ENCODE data around the gene FCGR3A. TPM values are rescaled to one million over a fixed set of nuclear protein-coding genes. Genes with fewer than 3 reads are reported as not detected.
"Not testable (repeated sequence)": the region's sequence is repeated elsewhere in the genome, so short reads cannot be mapped to it uniquely, and the experiment has no call there.

Gene FCGR3A
- polyA plus RNA-seq, 1 donor (not counting 4 experiments of a cell fraction or from before 2014, with no cell fraction given): not detected

GRCh38 chr1:161545005-161545731, 4.5 kb downstream of the FCGR3A start:
- DNase-seq (ENCODE audit: low read depth, low spot score); H3K27me3 ChIP-seq (ENCODE audit: control insufficient read depth, extremely low read depth, insufficient read depth, low read length); H3K79me2 ChIP-seq (ENCODE audit: control insufficient read depth, insufficient read depth, low read length); H3K9me1 ChIP-seq (ENCODE audit: control insufficient read depth, extremely low read depth, insufficient read depth, low read length); H3K4me3 ChIP-seq (ENCODE audit: control insufficient read depth in 2 of 3, extremely low read depth in 1 of 3, insufficient read depth in 2 of 3, low read depth in 1 of 3, low read length in 3 of 3); H3K9me3 ChIP-seq (ENCODE audit: control insufficient read depth, low read depth, low read length); dilution Hi-C loops (cut with MboI; ENCODE audit: extremely low pct_ligation_motif_present, low sequenced_read_pairs); H3K9ac ChIP-seq (ENCODE audit: control insufficient read depth, extremely low read depth, insufficient read depth, low read length); H2AFZ ChIP-seq (ENCODE audit: control insufficient read depth, low read length); H3K36me3 ChIP-seq (ENCODE audit: control insufficient read depth in 2 of 2, extremely low read depth in 1 of 2, insufficient read depth in 2 of 2, low read length in 2 of 2); H4K20me1 ChIP-seq (ENCODE audit: control insufficient read depth, extremely low read depth, insufficient read depth, low read length); H3K4me2 ChIP-seq (ENCODE audit: control insufficient read depth, extremely low read depth, insufficient read depth, low read depth, low read length); FAIRE-seq; H3K4me1 ChIP-seq (ENCODE audit: control insufficient read depth, extremely low read depth, insufficient read depth, low read length); H3K27ac ChIP-seq (ENCODE audit: control insufficient read depth, insufficient read depth, low read length): not testable (repeated sequence)

DNA sequence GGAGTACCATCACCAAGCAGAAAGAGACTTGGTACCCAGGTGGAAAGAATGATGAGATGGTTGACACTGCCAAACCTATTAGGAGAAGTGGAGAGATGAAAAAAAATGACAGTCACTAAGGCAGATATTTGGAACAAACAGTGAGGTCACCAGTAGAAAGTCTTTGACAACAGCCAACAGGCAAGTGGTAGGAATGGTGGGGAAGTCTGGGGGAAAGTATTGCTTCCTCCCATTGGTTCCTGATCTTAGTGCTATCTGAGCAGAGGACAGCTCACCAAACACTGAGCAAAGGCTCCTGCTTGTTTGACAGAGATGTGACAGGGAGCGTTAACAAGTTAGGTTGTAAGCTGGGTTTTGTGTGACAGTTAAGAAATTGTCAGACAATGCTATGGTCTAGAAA, 6.5 kb downstream of the FCGR3A start:
- H4K20me1 ChIP-seq (ENCODE audit: control insufficient read depth, extremely low read depth, insufficient read depth, low read length); DNase-seq (ENCODE audit: low read depth, low spot score); H3K27me3 ChIP-seq (ENCODE audit: control insufficient read depth, extremely low read depth, insufficient read depth, low read length); H3K4me2 ChIP-seq (ENCODE audit: control insufficient read depth, extremely low read depth, insufficient read depth, low read depth, low read length); H2AFZ ChIP-seq (ENCODE audit: control insufficient read depth, low read length); H3K4me1 ChIP-seq (ENCODE audit: control insufficient read depth, extremely low read depth, insufficient read depth, low read length); H3K9ac ChIP-seq (ENCODE audit: control insufficient read depth, extremely low read depth, insufficient read depth, low read length); H3K4me3 ChIP-seq (ENCODE audit: control insufficient read depth in 2 of 3, extremely low read depth in 1 of 3, insufficient read depth in 2 of 3, low read depth in 1 of 3, low read length in 3 of 3); H3K36me3 ChIP-seq (ENCODE audit: control insufficient read depth in 2 of 2, extremely low read depth in 1 of 2, insufficient read depth in 2 of 2, low read length in 2 of 2); FAIRE-seq; H3K27ac ChIP-seq (ENCODE audit: control insufficient read depth, insufficient read depth, low read length); H3K9me3 ChIP-seq (ENCODE audit: control insufficient read depth, low read depth, low read length); H3K79me2 ChIP-seq (ENCODE audit: control insufficient read depth, insufficient read depth, low read length); H3K9me1 ChIP-seq (ENCODE audit: control insufficient read depth, extremely low read depth, insufficient read depth, low read length); dilution Hi-C loops (cut with MboI; ENCODE audit: extremely low pct_ligation_motif_present, low sequenced_read_pairs): not testable (repeated sequence)

- H2AFZ ChIP-seq (ENCODE audit: control insufficient read depth, low read length); H3K9me3 ChIP-seq (ENCODE audit: control insufficient read depth, low read depth, low read length); H3K27ac ChIP-seq (ENCODE audit: control insufficient read depth, insufficient read depth, low read length); H3K4me2 ChIP-seq (ENCODE audit: control insufficient read depth, extremely low read depth, insufficient read depth, low read depth, low read length); H3K4me3 ChIP-seq (ENCODE audit: control insufficient read depth in 2 of 3, extremely low read depth in 1 of 3, insufficient read depth in 2 of 3, low read depth in 1 of 3, low read length in 3 of 3); H3K79me2 ChIP-seq (ENCODE audit: control insufficient read depth, insufficient read depth, low read length); H4K20me1 ChIP-seq (ENCODE audit: control insufficient read depth, extremely low read depth, insufficient read depth, low read length); H3K9ac ChIP-seq (ENCODE audit: control insufficient read depth, extremely low read depth, insufficient read depth, low read length); H3K4me1 ChIP-seq (ENCODE audit: control insufficient read depth, extremely low read depth, insufficient read depth, low read length); H3K27me3 ChIP-seq (ENCODE audit: control insufficient read depth, extremely low read depth, insufficient read depth, low read length); H3K36me3 ChIP-seq (ENCODE audit: control insufficient read depth in 2 of 2, extremely low read depth in 1 of 2, insufficient read depth in 2 of 2, low read length in 2 of 2); dilution Hi-C loops (cut with MboI; ENCODE audit: extremely low pct_ligation_motif_present, low sequenced_read_pairs); DNase-seq (ENCODE audit: low read depth, low spot score); FAIRE-seq; H3K9me1 ChIP-seq (ENCODE audit: control insufficient read depth, extremely low read depth, insufficient read depth, low read length): not testable (repeated sequence)
Measured at GRCh38 chr1:161542091-161542559, 7.5 kb downstream of the FCGR3A start.

GRCh38 chr1:161540570-161540960, 9.1 kb downstream of the FCGR3A start:
- H3K9me3 ChIP-seq (ENCODE audit: control insufficient read depth, low read depth, low read length); H3K9me1 ChIP-seq (ENCODE audit: control insufficient read depth, extremely low read depth, insufficient read depth, low read length); DNase-seq (ENCODE audit: low read depth, low spot score); H3K36me3 ChIP-seq (ENCODE audit: control insufficient read depth in 2 of 2, extremely low read depth in 1 of 2, insufficient read depth in 2 of 2, low read length in 2 of 2); H3K4me3 ChIP-seq (ENCODE audit: control insufficient read depth in 2 of 3, extremely low read depth in 1 of 3, insufficient read depth in 2 of 3, low read depth in 1 of 3, low read length in 3 of 3); dilution Hi-C loops (cut with MboI; ENCODE audit: extremely low pct_ligation_motif_present, low sequenced_read_pairs); H4K20me1 ChIP-seq (ENCODE audit: control insufficient read depth, extremely low read depth, insufficient read depth, low read length); H3K27me3 ChIP-seq (ENCODE audit: control insufficient read depth, extremely low read depth, insufficient read depth, low read length); FAIRE-seq; H3K79me2 ChIP-seq (ENCODE audit: control insufficient read depth, insufficient read depth, low read length); H3K4me1 ChIP-seq (ENCODE audit: control insufficient read depth, extremely low read depth, insufficient read depth, low read length); H3K9ac ChIP-seq (ENCODE audit: control insufficient read depth, extremely low read depth, insufficient read depth, low read length); H3K27ac ChIP-seq (ENCODE audit: control insufficient read depth, insufficient read depth, low read length); H2AFZ ChIP-seq (ENCODE audit: control insufficient read depth, low read length): not testable (repeated sequence)
- H3K4me2 ChIP-seq (ENCODE audit: control insufficient read depth, extremely low read depth, insufficient read depth, low read depth, low read length): peak overlapping the region; percentile 37

Data from keratinocyte (primary cell).